Measurements from ENCODE around the gene KATNAL1. TPM values are rescaled to one million over a fixed set of nuclear protein-coding genes. Genes with fewer than 3 reads are reported as not detected.

Gene KATNAL1
- total RNA-seq, 1 donor from 2014 or later: 13.4 TPM

DNA sequence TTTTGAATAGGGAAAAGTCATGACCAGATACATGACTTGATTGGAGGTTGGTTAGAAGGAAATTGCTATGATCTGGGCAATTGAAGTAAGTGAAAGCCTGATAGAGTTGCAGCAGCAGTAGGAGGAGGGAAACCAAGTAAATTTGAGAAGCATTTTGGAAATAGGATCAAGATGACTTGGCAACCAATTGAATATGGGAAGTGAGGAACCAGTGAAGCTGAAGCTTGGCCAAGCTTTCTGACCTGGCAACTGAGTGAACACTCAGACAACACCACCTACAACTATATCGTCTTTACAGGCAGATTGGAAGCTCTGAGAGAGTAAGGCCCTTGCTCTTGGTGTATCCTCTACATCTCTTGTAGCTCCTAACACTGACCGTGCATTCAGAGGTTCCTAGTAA lies 16.2 kb upstream of the KATNAL1 start:
- Mint-ChIP-seq H3K4me1 (peaks cover 8% of the 10 kb centered on the region), H3K27me3 (no peaks in the 10 kb centered on the region), H3K4me3 (no peak overlapping the region), H3K9me3 (no peaks in the 10 kb centered on the region), H3K27ac (no peak overlapping the region), H3K36me3 (ENCODE audit: low read depth) (no peaks in the 10 kb centered on the region)
- DNase-seq (no peak), ATAC-seq (ENCODE audit: low read depth) (no peak)
- intact Hi-C loops (cut with micrococcal nuclease): no loop called here
- TF ChIP-seq, protein P1, sequence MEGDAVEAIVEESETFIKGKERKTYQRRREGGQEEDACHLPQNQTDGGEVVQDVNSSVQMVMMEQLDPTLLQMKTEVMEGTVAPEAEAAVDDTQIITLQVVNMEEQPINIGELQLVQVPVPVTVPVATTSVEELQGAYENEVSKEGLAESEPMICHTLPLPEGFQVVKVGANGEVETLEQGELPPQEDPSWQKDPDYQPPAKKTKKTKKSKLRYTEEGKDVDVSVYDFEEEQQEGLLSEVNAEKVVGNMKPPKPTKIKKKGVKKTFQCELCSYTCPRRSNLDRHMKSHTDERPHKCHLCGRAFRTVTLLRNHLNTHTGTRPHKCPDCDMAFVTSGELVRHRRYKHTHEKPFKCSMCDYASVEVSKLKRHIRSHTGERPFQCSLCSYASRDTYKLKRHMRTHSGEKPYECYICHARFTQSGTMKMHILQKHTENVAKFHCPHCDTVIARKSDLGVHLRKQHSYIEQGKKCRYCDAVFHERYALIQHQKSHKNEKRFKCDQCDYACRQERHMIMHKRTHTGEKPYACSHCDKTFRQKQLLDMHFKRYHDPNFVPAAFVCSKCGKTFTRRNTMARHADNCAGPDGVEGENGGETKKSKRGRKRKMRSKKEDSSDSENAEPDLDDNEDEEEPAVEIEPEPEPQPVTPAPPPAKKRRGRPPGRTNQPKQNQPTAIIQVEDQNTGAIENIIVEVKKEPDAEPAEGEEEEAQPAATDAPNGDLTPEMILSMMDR (IDR thresholded peaks at IDR 0.05): no peak
- ChIA-PET POLR2A (interaction anchor here (0.6 kb wide), 1 partner anchor 46 kb away, joined by 3 read pairs; no protein-coding TSS in a partner anchor), CTCF (no interaction called here)

- TF ChIP-seq, protein P1 (IDR thresholded peaks at IDR 0.05): no peak
- H3K27ac Mint-ChIP-seq: no peak overlapping the region
- intact Hi-C loops (cut with micrococcal nuclease): no loop called here
- H3K9me3 Mint-ChIP-seq: no peaks in the 10 kb centered on the region
- peaks cover 15% of the 10 kb centered on the region for H3K4me1 Mint-ChIP-seq
- H3K4me3 Mint-ChIP-seq: no peak overlapping the region
- CTCF ChIA-PET: no interaction called here
- DNase-seq: no peak
- no peaks in the 10 kb centered on the region for H3K36me3 Mint-ChIP-seq (ENCODE audit: low read depth)
- no peaks in the 10 kb centered on the region for H3K27me3 Mint-ChIP-seq
- POLR2A ChIA-PET: interaction anchor here (0.8 kb wide), 1 partner anchor 16 kb away, joined by 4 read pairs; no protein-coding TSS in a partner anchor
- no peak for ATAC-seq (ENCODE audit: low read depth)
Observed at GRCh38 chr13:30322428-30322827, 15.1 kb upstream of the KATNAL1 start.

DNA sequence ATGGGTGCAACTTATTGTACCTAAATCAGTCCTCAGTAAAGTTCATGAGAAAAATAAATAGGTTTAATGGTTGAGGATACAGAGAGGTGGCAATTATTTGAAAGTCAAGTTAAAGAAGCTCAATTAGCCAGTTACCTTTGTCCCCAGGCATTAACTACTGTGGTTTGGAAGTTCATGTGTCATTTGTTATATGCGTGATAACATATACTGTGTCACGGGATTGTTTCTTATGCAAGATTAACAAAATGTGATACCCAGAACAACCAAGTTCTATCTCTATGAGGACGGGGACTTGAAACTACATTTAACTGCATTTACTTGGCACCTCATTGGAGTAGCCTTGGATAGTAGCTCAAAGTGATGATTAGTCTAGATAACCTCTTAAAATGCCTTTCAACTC lies 13.9 kb upstream of the KATNAL1 start:
- ChIA-PET POLR2A (no interaction called here), CTCF (no interaction called here)
- TF ChIP-seq, protein P1 (IDR thresholded peaks at IDR 0.05): no peak
- Mint-ChIP-seq H3K27me3 (no peaks in the 10 kb centered on the region), H3K27ac (no peak overlapping the region), H3K36me3 (ENCODE audit: low read depth) (no peaks in the 10 kb centered on the region), H3K4me1 (peaks cover 15% of the 10 kb centered on the region), H3K9me3 (no peaks in the 10 kb centered on the region), H3K4me3 (no peak overlapping the region)
- intact Hi-C loops (cut with micrococcal nuclease): no loop called here
- DNase-seq (no peak), ATAC-seq (ENCODE audit: low read depth) (no peak)

DNA sequence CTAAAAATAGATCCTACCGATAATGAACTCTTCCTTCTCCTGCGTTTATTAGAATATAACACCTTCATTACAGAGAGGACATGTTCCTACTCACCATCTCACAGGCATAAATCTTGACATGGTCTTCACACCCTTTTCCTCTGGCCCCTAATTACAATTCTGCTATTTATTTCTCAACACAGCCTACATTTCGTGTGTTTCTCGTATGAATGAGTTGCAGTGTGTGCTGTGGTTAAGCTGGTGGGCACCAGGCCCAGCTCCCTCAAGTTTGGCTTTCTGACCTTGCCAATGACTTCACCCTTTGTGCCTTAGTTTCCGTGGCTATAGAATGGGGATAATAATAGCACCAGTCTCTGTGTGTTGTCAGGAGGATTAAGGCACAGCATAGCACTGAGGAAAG lies 12.3 kb upstream of the KATNAL1 start:
- CTCF ChIA-PET: no interaction called here

GRCh38 chr13:30319130-30319529 lies 11.8 kb upstream of the KATNAL1 start:
- no peaks in the 10 kb centered on the region for H3K36me3 Mint-ChIP-seq (ENCODE audit: low read depth)
- ATAC-seq (ENCODE audit: low read depth): no peak
- no peaks in the 10 kb centered on the region for H3K27me3 Mint-ChIP-seq
- no peak for DNase-seq
- intact Hi-C loops (cut with micrococcal nuclease): no loop called here
- ChIA-PET POLR2A (interaction anchor here (0.5 kb wide), 1 partner anchor 93 kb away, joined by 3 read pairs; no protein-coding TSS in a partner anchor), CTCF (interaction anchor here (0.6 kb wide), 1 partner anchor 484 kb away, joined by 3 read pairs; no protein-coding TSS in a partner anchor)
- H3K27ac Mint-ChIP-seq: no peak overlapping the region
- H3K4me1 Mint-ChIP-seq: peaks cover 15% of the 10 kb centered on the region
- TF ChIP-seq, protein P1 (IDR thresholded peaks at IDR 0.05): no peak
- no peak overlapping the region for H3K4me3 Mint-ChIP-seq
- H3K9me3 Mint-ChIP-seq: no peaks in the 10 kb centered on the region

More for the DNA sequence above, 12.3 kb upstream of the KATNAL1 start:
- no peak overlapping the region for H3K4me3 Mint-ChIP-seq
- no peaks in the 10 kb centered on the region for H3K9me3 Mint-ChIP-seq
- TF ChIP-seq, protein P1 (IDR thresholded peaks at IDR 0.05): no peak
- ATAC-seq (ENCODE audit: low read depth) (no peak), DNase-seq (no peak)
- H3K4me1 Mint-ChIP-seq: peaks cover 15% of the 10 kb centered on the region
- POLR2A ChIA-PET: no interaction called here
- H3K27me3 Mint-ChIP-seq: no peaks in the 10 kb centered on the region
- no peaks in the 10 kb centered on the region for H3K36me3 Mint-ChIP-seq (ENCODE audit: low read depth)
- H3K27ac Mint-ChIP-seq: no peak overlapping the region
- intact Hi-C loops (cut with micrococcal nuclease): no loop called here
